A673 (cell line): ENCODE data around the gene ANKRD49. TPM values are rescaled to one million over a fixed set of nuclear protein-coding genes. Genes with fewer than 3 reads are reported as not detected.

Experiments used
- BruUV-seq: library from RNA; stranded (reverse); fragments of 400-500 nt; replicated peaks from 2 replicates; lab custom pipeline; 2021; lab: Mats Ljungman, UMichigan
- CTCF ChIA-PET: fragments of 300-600 bp; sonication (Branson Sonifier 250); formaldehyde crosslinking; loops from one replicate; lab custom pipeline; 2022; ENCODE audit warnings: antibody characterized with exemption; lab: Charles Lee
- POLR2A ChIA-PET: fragments of 300-600 bp; sonication (Branson Sonifier 250); formaldehyde crosslinking; loops from one replicate; lab custom pipeline; 2022; ENCODE audit warnings: antibody characterized with exemption; ENCODE audit not compliant: low non-redundant PET; lab: Charles Lee
- DNase-seq: peaks from one replicate; pipeline ENCODE4 v3.0.0-alpha.2; 2015; ENCODE audit warnings: low spot score
- H3K27ac ChIP-seq: fragments of 200-600 bp; sonication (generic); 2 replicates; pipeline ENCODE4 v1.5.1; 2016; ENCODE audit warnings: mixed run types, low read depth, mild to moderate bottlenecking, mixed read lengths, antibody characterized with exemption, low read length; ENCODE audit not compliant: poor library complexity, severe bottlenecking
- H3K27me3 ChIP-seq: fragments of 200-600 bp; sonication (generic); replicated peaks from 2 replicates; pipeline ENCODE4 v1.6.1; 2017; ENCODE audit warnings: mixed run types, low read depth, mild to moderate bottlenecking, mixed read lengths, antibody characterized with exemption, low read length; ENCODE audit not compliant: insufficient read depth, poor library complexity
- H3K36me3 ChIP-seq: fragments of 200-600 bp; sonication (generic); 2 replicates; pipeline ENCODE4 v1.6.1; 2016; ENCODE audit warnings: mixed run types, mild to moderate bottlenecking, mixed read lengths, antibody characterized with exemption, low read length; ENCODE audit not compliant: insufficient read depth, poor library complexity, severe bottlenecking
- H3K4me1 ChIP-seq: fragments of 200-600 bp; sonication (generic); 2 replicates; pipeline ENCODE4 v1.6.1; 2017; ENCODE audit warnings: mixed run types, mild to moderate bottlenecking, mixed read lengths, antibody characterized with exemption, low read length; ENCODE audit not compliant: insufficient read depth, poor library complexity, severe bottlenecking
- H3K4me3 ChIP-seq: fragments of 200-600 bp; sonication (generic); 2 replicates; pipeline ENCODE4 v1.5.1; 2016; ENCODE audit warnings: low read depth, mixed run types, mild to moderate bottlenecking, mixed read lengths, low read length; ENCODE audit not compliant: poor library complexity, severe bottlenecking
- H3K9me3 ChIP-seq: fragments of 200-600 bp; sonication (generic); 2 replicates; pipeline ENCODE4 v1.6.1; 2016; ENCODE audit warnings: mixed run types, low read depth, mild to moderate bottlenecking, mixed read lengths, antibody characterized with exemption, low read length; ENCODE audit not compliant: poor library complexity, severe bottlenecking
- CTCF ChIP-seq: fragments of 300-800, 200-600 bp; sonication (generic); conservative IDR thresholded peaks from 2 replicates; pipeline ENCODE4 v1.5.1; 2017; ENCODE audit warnings: low read depth, mild to moderate bottlenecking, antibody characterized with exemption, low read length, moderate library complexity, mixed read lengths
- EZH2 ChIP-seq: fragments of 200-600 bp; sonication (generic); IDR thresholded peaks from 2 replicates; pipeline ENCODE4 v1.6.1; 2017; ENCODE audit warnings: borderline replicate concordance, low read depth, mild to moderate bottlenecking, mixed read lengths, antibody characterized with exemption, low read length; ENCODE audit not compliant: poor library complexity, severe bottlenecking
- intact Hi-C: fragments of 100-400 bp; cut with micrococcal nuclease; formaldehyde crosslinking; loops from one replicate; pipeline ENCODE4 v1.10.0; 2022; ENCODE audit not compliant: unreplicated experiment
- total RNA-seq: library from RNA; stranded (reverse); gene quantifications from 2 replicates; pipeline ENCODE4 v1.2.3, GENCODE V29; 2021

The ANKRD49 gene
- total RNA-seq, 1 experiment from 2014 or later = 15.5 TPM

GRCh38 chr11:94537031-94537600 lies 43.3 kb downstream of the ANKRD49 start:
- DNase-seq = no peak
- CTCF ChIA-PET = no interaction called here

DNA sequence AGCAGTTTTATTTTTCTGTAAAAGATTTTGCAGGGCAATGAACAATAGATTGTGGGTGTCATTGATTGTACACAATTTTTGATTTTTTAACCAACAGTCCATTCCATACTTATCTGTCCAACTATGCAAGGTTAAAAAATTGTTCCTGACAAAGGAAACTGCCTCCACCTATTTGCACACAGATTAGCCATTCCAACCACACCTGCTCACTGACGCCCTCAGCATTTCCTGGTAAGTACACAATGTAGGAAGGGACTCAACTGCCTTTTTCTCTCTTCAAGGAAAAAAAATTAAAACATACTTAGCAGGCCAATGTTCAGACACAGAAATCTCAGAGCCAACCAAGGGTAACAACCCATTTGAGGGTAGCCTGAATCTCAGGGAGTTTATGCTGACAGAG lies 45.6 kb downstream of the ANKRD49 start:
- Histone ChIP-seq H3K4me3 (no peak overlapping the region), H3K9me3 (no peaks in the 10 kb centered on the region), H3K27me3 (no peaks in the 10 kb centered on the region), H3K4me1 (no peaks in the 10 kb centered on the region), H3K36me3 (no peaks in the 10 kb centered on the region), H3K27ac (no peak overlapping the region)
- no TSS peak for BruUV-seq
- POLR2A ChIA-PET = no interaction called here
- intact Hi-C loops = no loop called here
- TF ChIP-seq EZH2 (no peak), CTCF (no peak)
- DNase-seq = no peak
- CTCF ChIA-PET = no interaction called here

More at GRCh38 chr11:94537031-94537600, 43.3 kb downstream of the ANKRD49 start:
- BruUV-seq = no TSS peak
- POLR2A ChIA-PET = no interaction called here
- TF ChIP-seq CTCF (no peak), EZH2 (no peak)
- intact Hi-C loops = no loop called here
- H3K4me1 ChIP-seq = no peaks in the 10 kb centered on the region
- no peaks in the 10 kb centered on the region for H3K9me3 ChIP-seq
- no peaks in the 10 kb centered on the region for H3K36me3 ChIP-seq
- H3K27ac ChIP-seq = no peak overlapping the region
- no peak overlapping the region for H3K4me3 ChIP-seq
- no peaks in the 10 kb centered on the region for H3K27me3 ChIP-seq

- peak within 1 kb of the TSS; percentile 97 for H3K27ac ChIP-seq
- no TSS peak for BruUV-seq
- peak; percentile 92 for DNase-seq
- TF ChIP-seq CTCF (peak; percentile 24; the same call in 1 of the 2 replicates), EZH2 (no peak)
- H3K4me3 ChIP-seq = peak within 1 kb of the TSS; percentile 73
- no peaks in the 10 kb centered on the region for H3K9me3 ChIP-seq
- H3K4me1 ChIP-seq = peaks cover 26% of the 10 kb centered on the region
- H3K36me3 ChIP-seq = peaks cover 7% of the 10 kb centered on the region
- no peaks in the 10 kb centered on the region for H3K27me3 ChIP-seq
- intact Hi-C loops = no loop called here
- ChIA-PET POLR2A (no interaction called here), CTCF (no interaction called here)
Observed at GRCh38 chr11:94543695-94544645, 50.2 kb downstream of the ANKRD49 start, which contains the start of gene FUT4. FUT4 (plus strand) TSS chr11:94543921; CDS start chr11:94544134, 213 bp downstream.
